Naive thymus-derived CD8-positive, alpha-beta T cell (primary cell): ENCODE data around the gene ELOVL2. TPM values are rescaled to one million over a fixed set of nuclear protein-coding genes. Genes with fewer than 3 reads are reported as not detected.

ENCODE experiments used
- ATAC-seq, 2 donors: fragments of 150-1000 bp; cut with Tn5 transposase in 1 of 2; sonication (Bioruptor Pico), chemical (Tn5 transposase) in 1 of 2; 1 replicate in 1 of 2; 2 replicates in 1 of 2; pipeline ENCODE4 v1.10.0; 2021; ENCODE audit warnings: mild to moderate bottlenecking in 2 of 2, moderate library complexity in 2 of 2
- POLR2A ChIA-PET: fragments of 350-600 bp; sonication (Branson Sonifier 250); formaldehyde crosslinking; loops from one replicate; lab custom pipeline; 2021; ENCODE audit warnings: antibody characterized with exemption; lab: Charles Lee
- DNase-seq, 10 donors: peaks; one replicate each; pipeline versions ENCODE4 v3.0.0 to v3.0.0-alpha.2; 2020 to 2022
- H3K27ac Mint-ChIP-seq, 10 donors: one replicate each; pipeline ENCODE4 v1.8.0; 2020 to 2022; ENCODE audit warnings: mild to moderate bottlenecking in 10 of 10, mixed read lengths in 10 of 10, moderate library complexity in 4 of 10, inconsistent platforms in 1 of 10
- H3K27me3 Mint-ChIP-seq, 5 donors: one replicate each; pipeline ENCODE4 v1.8.0; 2021 to 2022; ENCODE audit warnings: mixed read lengths in 5 of 5
- H3K36me3 Mint-ChIP-seq, 3 donors: one replicate each; pipeline ENCODE4 v1.8.0; 2020 to 2022; ENCODE audit warnings: mixed read lengths in 3 of 3, mild to moderate bottlenecking in 2 of 3, inconsistent platforms in 1 of 3
- H3K4me1 Mint-ChIP-seq, 4 donors: one replicate each; pipeline ENCODE4 v1.8.0; 2021 to 2022; ENCODE audit warnings: mixed read lengths in 4 of 4
- H3K4me3 Mint-ChIP-seq, 10 donors: one replicate each; pipeline ENCODE4 v1.8.0; 2020 to 2022; ENCODE audit warnings: mild to moderate bottlenecking in 10 of 10, mixed read lengths in 10 of 10, moderate library complexity in 6 of 10, inconsistent platforms in 1 of 10
- H3K9me3 Mint-ChIP-seq, 9 donors: one replicate each; pipeline ENCODE4 v1.8.0; 2020 to 2022; ENCODE audit warnings: mixed read lengths in 9 of 9, mild to moderate bottlenecking in 3 of 9, inconsistent platforms in 1 of 9, moderate library complexity in 1 of 9
- polyA plus RNA-seq, 3 donors: library from polyadenylated mRNA; unstranded; fragments of 300-500 nt; fragmentation: Illumina TruSeq; gene quantifications; one replicate each; pipeline ENCODE4 v1.2.3, GENCODE V29; 2021
- total RNA-seq, 8 experiments: library from RNA in 2 of 8; stranded (reverse) in 2 of 8; gene quantifications; one replicate each; pipeline ENCODE4 v1.2.3 and lab custom pipeline; 2021 to 2026

ELOVL2 gene
- total and polyA plus RNA-seq, 5 experiments from 2014 or later = not detected

GRCh38 chr6:11072101-11072500 lies 28.0 kb upstream of the ELOVL2 start:
- POLR2A ChIA-PET = no interaction called here
- Mint-ChIP-seq H3K9me3 (no peaks in the 10 kb centered on the region), H3K4me3 (no peak overlapping the region), H3K27ac (peak overlapping the region in 1 of 10 donors; percentile 68), H3K27me3 (peaks cover 0 to 7% (median 0%) of the 10 kb centered on the region in 5 donors), H3K4me1 (peaks cover 0 to 3% (median 0%) of the 10 kb centered on the region in 4 donors), H3K36me3 (no peaks in the 10 kb centered on the region)
- ATAC-seq (no peak), DNase-seq (no peak)

- no peak overlapping the region for H3K4me3 Mint-ChIP-seq
- peak overlapping the region in 1 of 10 donors; percentile 14 for H3K27ac Mint-ChIP-seq
- peaks cover 0 to 7% (median 0%) of the 10 kb centered on the region in 5 donors for H3K27me3 Mint-ChIP-seq
- no peaks in the 10 kb centered on the region for H3K4me1 Mint-ChIP-seq
- no peak for ATAC-seq
- POLR2A ChIA-PET = no interaction called here
- no peak for DNase-seq
- H3K9me3 Mint-ChIP-seq = no peaks in the 10 kb centered on the region
- no peaks in the 10 kb centered on the region for H3K36me3 Mint-ChIP-seq
These were observed 25.7 kb upstream of the ELOVL2 start for GRCh38 chr6:11069760-11070159.

GRCh38 chr6:11067348-11067747 lies 23.2 kb upstream of the ELOVL2 start:
- Mint-ChIP-seq H3K4me1 (no peaks in the 10 kb centered on the region), H3K9me3 (no peaks in the 10 kb centered on the region), H3K4me3 (no peak overlapping the region), H3K27me3 (peaks cover 0 to 10% (median 4%) of the 10 kb centered on the region in 5 donors), H3K36me3 (no peaks in the 10 kb centered on the region), H3K27ac (no peak overlapping the region)
- ATAC-seq = no peak
- POLR2A ChIA-PET = no interaction called here
- no peak for DNase-seq

GRCh38 chr6:11066505-11067347 lies 22.6 kb upstream of the ELOVL2 start:
- no peaks in the 10 kb centered on the region for H3K4me1 Mint-ChIP-seq
- POLR2A ChIA-PET = no interaction called here
- no peaks in the 10 kb centered on the region for H3K36me3 Mint-ChIP-seq
- no peak overlapping the region for H3K27ac Mint-ChIP-seq
- ATAC-seq = no peak
- no peak overlapping the region for H3K4me3 Mint-ChIP-seq
- no peaks in the 10 kb centered on the region for H3K9me3 Mint-ChIP-seq
- peaks cover 0 to 9% (median 4%) of the 10 kb centered on the region in 5 donors for H3K27me3 Mint-ChIP-seq
- no peak for DNase-seq

- Mint-ChIP-seq H3K4me3 (no peak overlapping the region), H3K4me1 (no peaks in the 10 kb centered on the region), H3K9me3 (no peaks in the 10 kb centered on the region), H3K36me3 (no peaks in the 10 kb centered on the region), H3K27me3 (peaks cover 3 to 9% (median 4%) of the 10 kb centered on the region in 5 donors), H3K27ac (no peak overlapping the region)
- no peak for ATAC-seq
- POLR2A ChIA-PET = no interaction called here
- no peak for DNase-seq
These were observed 21.5 kb upstream of the ELOVL2 start for GRCh38 chr6:11065436-11066202.

- H3K9me3 Mint-ChIP-seq = no peaks in the 10 kb centered on the region
- ATAC-seq (no peak), DNase-seq (no peak)
- no peak overlapping the region for H3K4me3 Mint-ChIP-seq
- H3K36me3 Mint-ChIP-seq = no peaks in the 10 kb centered on the region
- H3K27ac Mint-ChIP-seq = peak overlapping the region in 1 of 10 donors; percentile 26
- peaks cover 3 to 9% (median 4%) of the 10 kb centered on the region in 5 donors for H3K27me3 Mint-ChIP-seq
- H3K4me1 Mint-ChIP-seq = no peaks in the 10 kb centered on the region
- POLR2A ChIA-PET = no interaction called here
These were observed 20.7 kb upstream of the ELOVL2 start for GRCh38 chr6:11064836-11065235.

- Mint-ChIP-seq H3K9me3 (no peaks in the 10 kb centered on the region), H3K27ac (no peak overlapping the region), H3K27me3 (peaks cover 3 to 9% (median 4%) of the 10 kb centered on the region in 5 donors), H3K4me3 (no peak overlapping the region), H3K4me1 (no peaks in the 10 kb centered on the region), H3K36me3 (no peaks in the 10 kb centered on the region)
- POLR2A ChIA-PET = no interaction called here
- ATAC-seq = no peak
- no peak for DNase-seq
These were observed 18.6 kb upstream of the ELOVL2 start for GRCh38 chr6:11062715-11063114.

GRCh38 chr6:11062083-11062482 lies 18.0 kb upstream of the ELOVL2 start:
- no peaks in the 10 kb centered on the region for H3K9me3 Mint-ChIP-seq
- DNase-seq (no peak), ATAC-seq (no peak)
- H3K4me3 Mint-ChIP-seq = no peak overlapping the region
- POLR2A ChIA-PET = no interaction called here
- H3K4me1 Mint-ChIP-seq = no peaks in the 10 kb centered on the region
- H3K27me3 Mint-ChIP-seq = peaks cover 3 to 9% (median 4%) of the 10 kb centered on the region in 5 donors
- H3K27ac Mint-ChIP-seq = no peak overlapping the region
- H3K36me3 Mint-ChIP-seq = no peaks in the 10 kb centered on the region

- no peaks in the 10 kb centered on the region for H3K4me1 Mint-ChIP-seq
- H3K9me3 Mint-ChIP-seq = no peaks in the 10 kb centered on the region
- POLR2A ChIA-PET = no interaction called here
- no peak overlapping the region for H3K4me3 Mint-ChIP-seq
- H3K27ac Mint-ChIP-seq = no peak overlapping the region
- peaks cover under 1 to 18% (median 5%) of the 10 kb centered on the region in 5 donors for H3K27me3 Mint-ChIP-seq
- DNase-seq (no peak), ATAC-seq (no peak)
- H3K36me3 Mint-ChIP-seq = no peaks in the 10 kb centered on the region
These were observed 14.3 kb upstream of the ELOVL2 start for GRCh38 chr6:11058406-11058805.

GRCh38 chr6:11056871-11057270 lies 12.8 kb upstream of the ELOVL2 start:
- no peaks in the 10 kb centered on the region for H3K9me3 Mint-ChIP-seq
- POLR2A ChIA-PET = no interaction called here

GRCh38 chr6:11055127-11055627 lies 11.1 kb upstream of the ELOVL2 start:
- POLR2A ChIA-PET = no interaction called here
- Mint-ChIP-seq H3K27me3 (peaks cover 5 to 23% (median 16%) of the 10 kb centered on the region in 5 donors), H3K9me3 (no peaks in the 10 kb centered on the region), H3K4me1 (no peaks in the 10 kb centered on the region), H3K27ac (no peak overlapping the region), H3K36me3 (no peaks in the 10 kb centered on the region), H3K4me3 (no peak overlapping the region)
- ATAC-seq = no peak
- no peak for DNase-seq

More at GRCh38 chr6:11056871-11057270, 12.8 kb upstream of the ELOVL2 start:
- H3K27me3 Mint-ChIP-seq = peaks cover 0 to 18% (median 8%) of the 10 kb centered on the region in 5 donors
- ATAC-seq (no peak), DNase-seq (no peak)
- H3K4me3 Mint-ChIP-seq = no peak overlapping the region
- no peak overlapping the region for H3K27ac Mint-ChIP-seq
- no peaks in the 10 kb centered on the region for H3K4me1 Mint-ChIP-seq
- no peaks in the 10 kb centered on the region for H3K36me3 Mint-ChIP-seq

- Mint-ChIP-seq H3K4me1 (no peaks in the 10 kb centered on the region), H3K36me3 (no peaks in the 10 kb centered on the region)
These were observed 10.6 kb upstream of the ELOVL2 start for GRCh38 chr6:11054722-11055121.

GRCh38 chr6:11053307-11053706 lies 9.2 kb upstream of the ELOVL2 start:
- ATAC-seq = no peak
- no peak for DNase-seq
- no peaks in the 10 kb centered on the region for H3K36me3 Mint-ChIP-seq
- H3K27ac Mint-ChIP-seq = no peak overlapping the region
- no peak overlapping the region for H3K4me3 Mint-ChIP-seq
- POLR2A ChIA-PET = no interaction called here
- H3K27me3 Mint-ChIP-seq = peaks cover 15 to 36% (median 28%) of the 10 kb centered on the region in 5 donors
- no peaks in the 10 kb centered on the region for H3K9me3 Mint-ChIP-seq
- no peaks in the 10 kb centered on the region for H3K4me1 Mint-ChIP-seq

More at GRCh38 chr6:11054722-11055121, 10.6 kb upstream of the ELOVL2 start:
- POLR2A ChIA-PET = no interaction called here
- peaks cover 8 to 27% (median 17%) of the 10 kb centered on the region in 5 donors for H3K27me3 Mint-ChIP-seq
- no peak overlapping the region for H3K4me3 Mint-ChIP-seq
- H3K9me3 Mint-ChIP-seq = no peaks in the 10 kb centered on the region
- H3K27ac Mint-ChIP-seq = no peak overlapping the region
- DNase-seq = no peak
- no peak for ATAC-seq
